Mesothelial cell of epicardium (in vitro differentiated cells): Measurements from ENCODE around the gene GNB3. TPM values are rescaled to one million over a fixed set of nuclear protein-coding genes. Genes with fewer than 3 reads are reported as not detected.

Experiments
- DNase-seq, 2 experiments: peaks; one replicate each; pipeline ENCODE4 v3.0.0; 2021; ENCODE audit warnings: low spot score in 2 of 2; ENCODE audit not compliant: unreplicated experiment in 2 of 2
- H3K27ac Mint-ChIP-seq: 2 replicates; pipeline ENCODE4 v1.8.0; 2021; ENCODE audit warnings: mixed read lengths
- H3K27me3 Mint-ChIP-seq: 2 replicates; pipeline ENCODE4 v1.8.0; 2021; ENCODE audit warnings: low read depth, mixed read lengths
- H3K36me3 Mint-ChIP-seq: 2 replicates; pipeline ENCODE4 v1.8.0; 2021; ENCODE audit warnings: mixed read lengths
- H3K4me1 Mint-ChIP-seq: 2 replicates; pipeline ENCODE4 v1.8.0; 2021; ENCODE audit warnings: mixed read lengths
- H3K4me3 Mint-ChIP-seq: 2 replicates; pipeline ENCODE4 v1.8.0; 2021; ENCODE audit warnings: mild to moderate bottlenecking, moderate library complexity, mixed read lengths
- H3K9me3 Mint-ChIP-seq: 2 replicates; pipeline ENCODE4 v1.8.0; 2021; ENCODE audit warnings: mixed read lengths
- total RNA-seq: library from RNA; stranded (reverse); gene quantifications from 3 replicates; pipeline ENCODE4 v1.2.1, GENCODE V29; 2021
- TF ChIP-seq, protein P1 (sequence below): fragments of 200-600 bp; sonication (generic); IDR thresholded peaks from one replicate; pipeline ENCODE4 v1.5.0; 2021; ENCODE audit warnings: antibody characterized with exemption; ENCODE audit not compliant: unreplicated experiment

GNB3 gene
- total RNA-seq, 1 donor from 2014 or later: 24.3 TPM

GRCh38 chr12:6831450-6831995, 9.2 kb upstream of the GNB3 start:
- H3K4me3 Mint-ChIP-seq: no peak overlapping the region
- TF ChIP-seq, protein P1, sequence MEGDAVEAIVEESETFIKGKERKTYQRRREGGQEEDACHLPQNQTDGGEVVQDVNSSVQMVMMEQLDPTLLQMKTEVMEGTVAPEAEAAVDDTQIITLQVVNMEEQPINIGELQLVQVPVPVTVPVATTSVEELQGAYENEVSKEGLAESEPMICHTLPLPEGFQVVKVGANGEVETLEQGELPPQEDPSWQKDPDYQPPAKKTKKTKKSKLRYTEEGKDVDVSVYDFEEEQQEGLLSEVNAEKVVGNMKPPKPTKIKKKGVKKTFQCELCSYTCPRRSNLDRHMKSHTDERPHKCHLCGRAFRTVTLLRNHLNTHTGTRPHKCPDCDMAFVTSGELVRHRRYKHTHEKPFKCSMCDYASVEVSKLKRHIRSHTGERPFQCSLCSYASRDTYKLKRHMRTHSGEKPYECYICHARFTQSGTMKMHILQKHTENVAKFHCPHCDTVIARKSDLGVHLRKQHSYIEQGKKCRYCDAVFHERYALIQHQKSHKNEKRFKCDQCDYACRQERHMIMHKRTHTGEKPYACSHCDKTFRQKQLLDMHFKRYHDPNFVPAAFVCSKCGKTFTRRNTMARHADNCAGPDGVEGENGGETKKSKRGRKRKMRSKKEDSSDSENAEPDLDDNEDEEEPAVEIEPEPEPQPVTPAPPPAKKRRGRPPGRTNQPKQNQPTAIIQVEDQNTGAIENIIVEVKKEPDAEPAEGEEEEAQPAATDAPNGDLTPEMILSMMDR: no peak
- peaks cover 17% of the 10 kb centered on the region for H3K4me1 Mint-ChIP-seq
- H3K27me3 Mint-ChIP-seq: no peaks in the 10 kb centered on the region
- DNase-seq: no peak
- no peak overlapping the region for H3K27ac Mint-ChIP-seq
- H3K36me3 Mint-ChIP-seq: peaks cover 8% of the 10 kb centered on the region
- H3K9me3 Mint-ChIP-seq: no peaks in the 10 kb centered on the region

- Mint-ChIP-seq H3K36me3 (peaks cover 8% of the 10 kb centered on the region), H3K4me1 (peaks cover 16% of the 10 kb centered on the region), H3K4me3 (no peak overlapping the region), H3K9me3 (no peaks in the 10 kb centered on the region), H3K27me3 (no peaks in the 10 kb centered on the region), H3K27ac (no peak overlapping the region)
- no peak for DNase-seq
- TF ChIP-seq, protein P1: no peak
Observed at GRCh38 chr12:6832125-6832524, 8.6 kb upstream of the GNB3 start.

DNA sequence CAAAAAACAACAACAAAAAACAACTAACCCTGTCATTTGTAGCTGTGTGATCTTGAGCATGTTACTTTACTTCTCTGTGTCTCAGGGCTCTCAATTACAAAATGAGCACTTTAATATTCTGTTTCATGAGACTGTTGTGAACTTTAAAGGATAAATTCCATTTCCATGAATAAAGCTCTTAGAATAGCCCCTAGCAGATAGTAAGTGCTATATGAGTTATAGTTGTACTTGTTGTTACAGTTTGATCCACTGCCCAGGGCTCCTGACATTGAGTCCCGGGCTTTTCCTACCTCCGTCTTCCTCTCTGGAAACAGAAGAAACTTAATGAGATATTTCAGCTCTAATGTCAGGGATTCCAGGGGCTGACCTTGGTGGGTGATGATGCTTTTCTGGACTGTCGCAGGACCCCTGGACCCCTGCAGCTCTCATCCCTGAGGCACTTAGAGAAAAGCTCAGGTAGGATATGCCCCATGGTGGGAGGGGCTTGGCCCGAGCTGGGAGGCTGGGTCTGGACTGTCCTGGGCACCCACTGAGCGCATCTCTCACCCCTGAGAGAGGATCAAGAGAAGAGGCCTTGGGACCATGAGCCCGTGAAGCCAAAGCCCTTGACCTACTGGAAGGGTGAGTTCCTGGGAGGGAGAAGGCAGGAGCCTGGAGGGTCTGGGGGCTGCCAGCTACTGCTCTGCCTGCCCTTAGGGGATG, 7.4 kb upstream of the GNB3 start:
- H3K4me3 Mint-ChIP-seq: no peak overlapping the region

DNA sequence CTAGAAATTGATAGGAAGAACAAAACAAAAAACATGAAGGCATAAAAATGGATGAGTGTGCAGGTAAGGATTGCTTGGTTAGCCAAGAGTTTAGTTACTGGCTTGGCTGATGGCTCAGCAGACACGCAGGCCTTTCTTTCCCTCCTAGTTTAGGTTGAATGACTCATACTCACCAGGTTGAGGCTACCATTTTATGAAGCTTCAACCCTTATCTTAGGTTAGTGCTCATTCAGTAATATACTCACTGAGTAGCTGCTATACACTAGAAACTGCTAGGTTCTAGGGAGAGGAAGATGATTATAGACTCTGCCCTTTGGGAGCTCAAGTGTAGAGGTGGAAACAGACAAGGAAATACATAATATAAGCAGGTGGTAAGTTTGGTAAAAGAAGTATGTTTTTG, 6.5 kb upstream of the GNB3 start:
- DNase-seq: no peak
- H3K36me3 Mint-ChIP-seq: peaks cover 11% of the 10 kb centered on the region

More for the DNA sequence above, 7.4 kb upstream of the GNB3 start:
- DNase-seq: no peak
- Mint-ChIP-seq H3K36me3 (peaks cover 8% of the 10 kb centered on the region), H3K27ac (no peak overlapping the region), H3K4me1 (peaks cover 8% of the 10 kb centered on the region), H3K27me3 (no peaks in the 10 kb centered on the region), H3K9me3 (no peaks in the 10 kb centered on the region)
- TF ChIP-seq, protein P1: no peak

DNA sequence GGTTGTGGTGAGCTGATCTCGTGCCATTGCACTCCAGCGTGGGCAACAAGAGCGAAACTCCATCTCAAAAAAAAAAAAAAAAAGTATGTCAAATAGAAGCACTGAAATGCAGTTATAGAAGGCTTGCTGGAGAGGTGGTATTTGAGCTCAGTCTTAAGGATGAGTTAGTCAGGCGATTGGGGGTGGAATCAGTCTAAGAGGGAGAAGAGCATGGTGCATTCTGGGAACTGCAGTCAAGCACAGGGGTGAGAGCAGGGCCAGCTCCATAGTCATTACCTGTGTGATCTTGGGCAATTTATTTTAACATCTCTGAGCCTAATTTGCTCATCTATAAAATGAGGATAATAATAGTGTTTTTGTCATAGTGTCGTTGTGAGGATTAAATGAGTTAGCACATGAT, 5.9 kb upstream of the GNB3 start:
- TF ChIP-seq, protein P1: no peak
- H3K9me3 Mint-ChIP-seq: no peaks in the 10 kb centered on the region
- peaks cover 11% of the 10 kb centered on the region for H3K36me3 Mint-ChIP-seq
- peaks cover 4% of the 10 kb centered on the region for H3K4me1 Mint-ChIP-seq
- no peak for DNase-seq
- no peaks in the 10 kb centered on the region for H3K27me3 Mint-ChIP-seq
- no peak overlapping the region for H3K4me3 Mint-ChIP-seq
- H3K27ac Mint-ChIP-seq: no peak overlapping the region

More for the DNA sequence above, 6.5 kb upstream of the GNB3 start:
- peaks cover 8% of the 10 kb centered on the region for H3K4me1 Mint-ChIP-seq
- no peak overlapping the region for H3K4me3 Mint-ChIP-seq
- no peak overlapping the region for H3K27ac Mint-ChIP-seq
- TF ChIP-seq, protein P1: no peak
- no peaks in the 10 kb centered on the region for H3K27me3 Mint-ChIP-seq
- H3K9me3 Mint-ChIP-seq: no peaks in the 10 kb centered on the region
